ENCODE results near the gene DEFB124. TPM values are rescaled to one million over a fixed set of nuclear protein-coding genes. Genes with fewer than 3 reads are reported as not detected.

Gene DEFB124
- total and polyA plus RNA-seq, 2 of the 8 experiments (the other 6 are each of a cell fraction or from before 2014, with no cell fraction given): not detected

GRCh38 chr20:31523361-31524283, 48.7 kb upstream of the DEFB124 start:
- no peak overlapping the region for H3K9ac ChIP-seq (replicated peaks in 1 of 4; ENCODE audit: extremely low read depth in 1 of 4, low read depth in 3 of 4, low read length in 3 of 4)
- no peak overlapping the region for H4K8ac ChIP-seq (ENCODE audit: extremely low read depth, insufficient read depth, low read length)
- peaks cover 10 to 16% (median 13%) of the 10 kb centered on the region in 4 experiments; a peak in 7 of 8 replicates for H3K36me3 ChIP-seq (ENCODE audit: control insufficient read depth in 2 of 4, insufficient read depth in 4 of 4, low read length in 3 of 4)
- H3K4me2 ChIP-seq (ENCODE audit: insufficient read depth in 1 of 2, low read depth in 2 of 2, low read length in 2 of 2): no peak overlapping the region
- H3K23me2 ChIP-seq (ENCODE audit: low read depth, low read length): no peaks in the 10 kb centered on the region
- H4K5ac ChIP-seq (ENCODE audit: insufficient read length, low read depth, low read length): no peak overlapping the region
- POLR2A ChIA-PET (ENCODE audit: partially characterized antibody): interaction anchor here (1.0 kb wide), 1 partner anchor 15 kb away, joined by 4 read pairs; no protein-coding TSS in a partner anchor
- H3K14ac ChIP-seq (ENCODE audit: insufficient read length): no peak overlapping the region
- no peaks in the 10 kb centered on the region for H3K9me3 ChIP-seq (ENCODE audit: insufficient read depth in 2 of 2, low read depth in 1 of 2, low read length in 1 of 2)
- H2BK15ac ChIP-seq (ENCODE audit: low read length): no peak overlapping the region
- H3K79me2 ChIP-seq (ENCODE audit: control insufficient read depth in 1 of 2, insufficient read depth in 2 of 2, low read length in 2 of 2): peaks cover 0 to 37% of the 10 kb centered on the region in 2 experiments; a peak in 2 of 4 replicates
- CTCF ChIA-PET (ENCODE audit: partially characterized antibody): interaction anchor here (0.6 to 4.2 kb wide), 4 partner anchors 23 to 89 kb away, joined by 3 to 17 read pairs (median 4); a partner anchor contains a TSS
- H4K20me1 ChIP-seq (replicated peaks in 1 of 2; ENCODE audit: control insufficient read depth in 1 of 2, insufficient read depth in 2 of 2, low read length in 2 of 2): peaks cover 6 to 15% of the 10 kb centered on the region in 2 experiments
- H3K4me3 ChIP-seq (ENCODE audit: extremely low read depth in 1 of 4, insufficient read depth in 2 of 4, low read depth in 3 of 4, low read length in 4 of 4): no peak overlapping the region
- H2BK120ac ChIP-seq (replicated peaks; ENCODE audit: low read depth, low read length): no peak overlapping the region
- H3K18ac ChIP-seq (ENCODE audit: extremely low read depth, low read length): no peak overlapping the region
- H3K27me3 ChIP-seq (replicated peaks in 1 of 4; ENCODE audit: control insufficient read depth in 3 of 4, extremely low read depth in 1 of 4, insufficient read depth in 3 of 4, low read length in 3 of 4): no peaks in the 10 kb centered on the region
- no peak for FAIRE-seq
- no peak for DNase-seq (ENCODE audit: low read depth in 1 of 2, low spot score in 2 of 2)
- H2BK12ac ChIP-seq (ENCODE audit: low read depth, low read length): no peak overlapping the region
- H2BK20ac ChIP-seq (ENCODE audit: low read length): no peak overlapping the region
- no peak overlapping the region for H3K4ac ChIP-seq (replicated peaks; ENCODE audit: insufficient read length, low read depth, low read length)
- H2AK5ac ChIP-seq (ENCODE audit: low read depth, low read length): no peak overlapping the region
- H2BK5ac ChIP-seq (ENCODE audit: low read depth, low read length): no peak overlapping the region
- H3K23ac ChIP-seq (ENCODE audit: insufficient read length): no peak overlapping the region
- no peaks in the 10 kb centered on the region for H3K4me1 ChIP-seq (replicated peaks in 1 of 4; ENCODE audit: control insufficient read depth in 3 of 4, insufficient read depth in 4 of 4, low read length in 3 of 4)
- H3K27ac ChIP-seq (ENCODE audit: low read depth, low read length): no peak overlapping the region
- no peak for TF ChIP-seq NRF1 (IDR thresholded peaks at IDR 0.05; ENCODE audit: low read depth, low read length)
- TF ChIP-seq CTBP2 (IDR thresholded peaks at IDR 0.05; ENCODE audit: borderline replicate concordance, insufficient read depth, insufficient read length, low read length): no peak
- TF ChIP-seq RAD21 (IDR thresholded peaks at IDR 0.05 in 1 of 2, conservative IDR thresholded peaks at IDR 0.05 in 1 of 2; ENCODE audit: low read depth in 2 of 2, low read length in 2 of 2): no peak
- no peak for TF ChIP-seq SUZ12 (IDR thresholded peaks at IDR 0.05; ENCODE audit: low read length)
- TF ChIP-seq USF2 (IDR thresholded peaks at IDR 0.05; ENCODE audit: low read length): no peak
- no peak overlapping the region for H3K56ac ChIP-seq (replicated peaks; ENCODE audit: insufficient read length, low read depth, low read length)
- H2AFZ ChIP-seq (ENCODE audit: low read length): no peak overlapping the region
- H3K79me1 ChIP-seq (ENCODE audit: low read depth, low read length): peaks cover 3% of the 10 kb centered on the region
- 92% methylated on average over 8 of the region's 8 CpGs; no CpG with 5 or more reads in 1 of the 2 experiments for WGBS, 2 experiments (ENCODE audit: extremely low coverage in 1 of 2, insufficient coverage in 1 of 2, insufficient read length in 1 of 2, insufficient replicate concordance in 2 of 2, low coverage in 1 of 2, low lambda C conversion rate in 2 of 2, missing lambda C conversion rate in 1 of 2)
- no peak overlapping the region for H4K91ac ChIP-seq (replicated peaks; ENCODE audit: insufficient read length, low read length)
